Muscle of leg (tissue), 16 donors: Measurements from ENCODE around the gene NUDT3. TPM values are rescaled to one million over a fixed set of nuclear protein-coding genes. Genes with fewer than 3 reads are reported as not detected.

Experiments
- DNase-seq: peaks from one replicate; pipeline ENCODE4 v3.0.0; 2013
- H3K27ac ChIP-seq: one replicate; pipeline ENCODE4 v1.5.1; 2013; ENCODE audit warnings: mild to moderate bottlenecking, low read length, control low read depth
- H3K27me3 ChIP-seq: one replicate; pipeline ENCODE4 v1.6.1; 2013; ENCODE audit warnings: low read length; ENCODE audit not compliant: control insufficient read depth, insufficient read depth
- H3K36me3 ChIP-seq: one replicate; pipeline ENCODE4 v1.6.1; 2013; ENCODE audit warnings: low read length; ENCODE audit not compliant: control insufficient read depth, insufficient read depth
- H3K4me1 ChIP-seq: one replicate; pipeline ENCODE4 v1.6.1; 2013; ENCODE audit warnings: low read length; ENCODE audit not compliant: control insufficient read depth, insufficient read depth
- H3K4me3 ChIP-seq: one replicate; pipeline ENCODE4 v1.5.1; 2013; ENCODE audit warnings: low read length, control low read depth
- H3K9me3 ChIP-seq: replicated peaks from 2 replicates; pipeline ENCODE4 v1.6.1; 2013; ENCODE audit warnings: low read depth, low read length; ENCODE audit not compliant: control insufficient read depth
- WGBS: methylation state at CpG from one replicate; pipeline ENCODE4 v1.1.5; 2013; ENCODE audit warnings: missing lambda C conversion rate; ENCODE audit not compliant: insufficient coverage; 5-methylcytosine and 5-hydroxymethylcytosine counted together
- long read RNA-seq, 11 donors: transcript quantifications; one replicate each; lab custom pipeline, GENCODE V29; 2026
- polyA plus RNA-seq, 8 donors: library from polyadenylated mRNA; unstranded; fragments of 120-200 nt; gene quantifications; one replicate each; pipeline versions ENCODE4 v1.2.1 to v1.2.3, GENCODE V29; 2013; ENCODE audit warnings: inconsistent platforms in 1 of 8, low replicate concordance in 1 of 8; ENCODE audit not compliant: insufficient read length in 8 of 8, insufficient read depth in 1 of 8
- total RNA-seq: library from RNA; stranded (reverse); fragments of 120-200 nt; gene quantifications from one replicate; pipeline ENCODE4 v1.2.4, GENCODE V29; 2013

NUDT3 gene
- total RNA-seq (56.7 TPM), polyA plus RNA-seq (10 to 100 TPM; 18.9 to 35.1 (median 26.3) TPM)
- long read RNA-seq, donor 1, full-length matches to known transcripts, result 31 of 31 reads
- long read RNA-seq, donor 1, partial matches to known transcripts, result 0 of 31 reads
- long read RNA-seq, donor 1, other reads (novel, unspliced or antisense), result 0 of 31 reads
- long read RNA-seq, donor 2, full-length matches to known transcripts, result 5 of 5 reads
- long read RNA-seq, donor 2, partial matches to known transcripts, result 0 of 5 reads
- long read RNA-seq, donor 2, other reads (novel, unspliced or antisense), result 0 of 5 reads
- long read RNA-seq, donor 3, full-length matches to known transcripts, result 75 of 75 reads
- long read RNA-seq, donor 3, partial matches to known transcripts, result 0 of 75 reads
- long read RNA-seq, donor 3, other reads (novel, unspliced or antisense), result 0 of 75 reads
- long read RNA-seq, donor 4, full-length matches to known transcripts, result 36 of 36 reads
- long read RNA-seq, donor 4, partial matches to known transcripts, result 0 of 36 reads
- long read RNA-seq, donor 4, other reads (novel, unspliced or antisense), result 0 of 36 reads
- long read RNA-seq, donor 5, full-length matches to known transcripts, result 69 of 69 reads
- long read RNA-seq, donor 5, partial matches to known transcripts, result 0 of 69 reads
- long read RNA-seq, donor 5, other reads (novel, unspliced or antisense), result 0 of 69 reads
- long read RNA-seq, donor 6, full-length matches to known transcripts, result 89 of 115 reads
- long read RNA-seq, donor 6, partial matches to known transcripts, result 26 of 115 reads
- long read RNA-seq, donor 6, other reads (novel, unspliced or antisense), result 0 of 115 reads
- long read RNA-seq, donor 7, full-length matches to known transcripts, result 43 of 43 reads
- long read RNA-seq, donor 7, partial matches to known transcripts, result 0 of 43 reads
- long read RNA-seq, donor 7, other reads (novel, unspliced or antisense), result 0 of 43 reads
- long read RNA-seq, donor 8, full-length matches to known transcripts, result 27 of 27 reads
- long read RNA-seq, donor 8, partial matches to known transcripts, result 0 of 27 reads
- long read RNA-seq, donor 8, other reads (novel, unspliced or antisense), result 0 of 27 reads
- long read RNA-seq, donor 9, full-length matches to known transcripts, result 31 of 42 reads
- long read RNA-seq, donor 9, partial matches to known transcripts, result 11 of 42 reads
- long read RNA-seq, donor 9, other reads (novel, unspliced or antisense), result 0 of 42 reads
- long read RNA-seq, donor 10, full-length matches to known transcripts, result 44 of 64 reads
- long read RNA-seq, donor 10, partial matches to known transcripts, result 20 of 64 reads
- long read RNA-seq, donor 10, other reads (novel, unspliced or antisense), result 0 of 64 reads
- long read RNA-seq, donor 11, full-length matches to known transcripts, result 34 of 49 reads
- long read RNA-seq, donor 11, partial matches to known transcripts, result 15 of 49 reads
- long read RNA-seq, donor 11, other reads (novel, unspliced or antisense), result 0 of 49 reads

DNA sequence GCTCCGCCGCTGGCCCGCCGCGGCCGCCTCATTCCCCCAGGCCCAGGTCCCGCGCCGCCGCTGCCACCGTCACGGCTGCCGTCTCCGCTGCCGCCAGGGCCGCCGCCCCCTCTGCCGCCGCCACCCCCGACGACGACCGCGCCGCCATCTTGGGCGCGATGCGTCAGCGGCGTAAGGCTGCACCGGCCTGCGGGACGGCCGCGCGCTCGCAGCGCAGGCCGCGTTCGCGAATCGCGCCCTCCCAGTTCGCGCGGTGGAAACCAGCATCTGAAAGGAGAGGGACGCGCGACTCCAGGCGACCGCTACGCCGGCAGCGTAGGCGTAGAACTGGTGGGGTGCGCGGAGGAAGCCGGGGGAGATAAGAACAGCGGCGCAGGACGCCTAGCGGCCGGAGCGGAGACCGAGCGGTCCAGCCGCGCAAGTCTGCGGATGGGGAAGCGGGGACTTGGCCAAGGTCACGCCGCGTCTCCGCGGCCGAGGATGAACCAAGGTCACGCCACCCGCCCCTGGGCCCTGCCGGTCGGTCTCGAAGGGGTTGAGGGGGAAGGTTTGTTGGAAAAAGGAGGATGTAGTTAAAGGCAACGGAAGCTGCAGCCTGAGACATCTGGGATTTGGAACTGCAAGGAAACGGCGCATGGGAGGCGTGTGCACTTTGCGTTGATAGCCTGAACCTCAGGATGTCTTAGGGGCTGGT is at the start of gene NUDT3:
NUDT3 (minus strand) TSS at position 173 of the 694 bp plus-strand sequence. CDS start 307 bp downstream, outside the sequence.
- Histone ChIP-seq H3K27me3 (no peaks in the 10 kb centered on the region), H3K4me3 (peak within 1 kb of the TSS; percentile 82), H3K36me3 (no peaks in the 10 kb centered on the region), H3K27ac (peak within 1 kb of the TSS; percentile 93), H3K4me1 (peaks cover 23% of the 10 kb centered on the region), H3K9me3 (peaks cover 3% of the 10 kb centered on the region)
- DNase-seq, result peak; percentile 99
- WGBS, result under 1% methylated on average over 83 of the region's 87 CpGs

DNA sequence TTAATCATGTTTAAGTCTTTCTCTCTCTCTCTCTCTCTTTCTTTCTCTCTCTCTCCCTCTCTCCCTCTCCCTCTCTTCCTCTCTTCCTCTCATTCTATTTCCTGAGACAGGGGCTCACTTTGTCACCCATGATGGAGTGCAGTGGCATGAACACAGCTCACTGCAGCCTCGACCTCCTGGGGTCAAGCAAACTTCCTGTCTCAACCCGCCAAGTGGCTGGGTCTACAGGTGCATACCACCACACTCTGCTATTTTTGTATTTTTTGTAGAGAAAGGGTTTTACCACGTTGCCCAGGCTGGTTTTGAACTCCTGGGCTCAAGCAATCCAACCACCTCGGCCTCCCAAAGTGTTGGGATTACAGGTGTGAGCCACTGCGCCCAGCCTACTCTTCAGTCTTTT is 49.1 kb upstream of the NUDT3 start:
- H3K4me1 ChIP-seq, result no peaks in the 10 kb centered on the region
- no peak overlapping the region for H3K27ac ChIP-seq
- no peak for DNase-seq
- no peak overlapping the region for H3K4me3 ChIP-seq
- H3K9me3 ChIP-seq, result no peaks in the 10 kb centered on the region
- H3K36me3 ChIP-seq, result no peaks in the 10 kb centered on the region
- 33% methylated on average over 3 of the region's 5 CpGs for WGBS
- H3K27me3 ChIP-seq, result no peaks in the 10 kb centered on the region

DNA sequence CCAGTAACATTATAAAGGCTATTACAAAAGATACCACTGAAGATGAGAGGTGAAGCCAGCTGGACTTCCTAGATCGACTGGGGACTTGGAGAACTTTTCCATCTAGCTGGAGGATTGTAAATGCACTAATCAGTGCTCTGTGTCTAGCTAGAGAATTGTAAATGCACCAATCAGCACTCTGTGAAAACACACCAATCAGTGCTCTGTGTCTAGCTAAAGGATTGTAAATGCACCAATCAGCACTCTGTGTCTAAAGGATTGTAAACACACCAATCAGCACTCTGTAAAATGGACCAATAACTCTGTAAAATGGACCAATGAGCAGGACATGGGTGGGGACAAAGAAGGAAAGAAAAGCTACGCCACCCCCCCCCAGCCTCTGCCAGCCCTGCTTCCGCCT is 47.0 kb upstream of the NUDT3 start:
- Histone ChIP-seq H3K36me3 (no peaks in the 10 kb centered on the region), H3K27me3 (no peaks in the 10 kb centered on the region), H3K27ac (no peak overlapping the region), H3K9me3 (no peaks in the 10 kb centered on the region), H3K4me1 (no peaks in the 10 kb centered on the region), H3K4me3 (no peak overlapping the region)
- DNase-seq, result no peak
- no CpG with 5 or more reads among the region's 3 CpGs for WGBS

DNA sequence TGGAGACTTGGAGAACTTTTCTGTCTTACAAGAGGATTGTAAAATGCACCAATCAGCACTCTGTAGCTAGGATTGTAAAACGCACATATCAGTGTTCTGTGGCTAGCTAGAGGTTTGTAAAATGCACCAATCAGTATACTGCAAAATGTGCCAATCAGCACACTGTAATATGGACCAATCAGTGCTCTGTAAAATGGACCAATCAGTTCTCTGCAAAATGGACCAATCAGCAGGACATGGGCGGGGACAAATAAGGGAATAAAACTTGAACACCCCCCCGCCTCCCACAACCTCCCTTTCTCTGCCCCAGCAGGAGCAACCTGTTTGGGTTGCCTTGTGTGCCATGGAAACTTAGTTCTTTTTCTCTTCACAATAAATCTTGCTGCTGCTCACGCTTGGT is 46.2 kb upstream of the NUDT3 start:
- 35% methylated on average over 2 of the region's 4 CpGs for WGBS
- no peaks in the 10 kb centered on the region for H3K9me3 ChIP-seq
- no peaks in the 10 kb centered on the region for H3K36me3 ChIP-seq
- H3K4me3 ChIP-seq, result no peak overlapping the region
- no peaks in the 10 kb centered on the region for H3K27me3 ChIP-seq
- no peak for DNase-seq
- no peaks in the 10 kb centered on the region for H3K4me1 ChIP-seq
- no peak overlapping the region for H3K27ac ChIP-seq

DNA sequence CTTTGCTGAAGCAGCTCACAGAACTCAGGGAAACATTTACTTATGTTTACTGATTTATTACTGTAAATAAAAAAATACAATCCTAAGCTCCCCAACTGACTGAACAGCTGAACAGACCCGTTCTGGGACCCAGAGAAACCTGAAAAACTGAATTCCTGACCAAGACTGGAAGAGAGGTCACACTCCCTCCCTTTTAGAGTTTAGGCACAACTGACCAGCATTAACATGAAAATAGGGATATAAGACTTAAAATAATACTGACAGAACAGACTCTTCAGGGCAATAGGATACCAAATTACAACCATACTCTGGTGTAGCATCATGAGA is 45.1 kb upstream of the NUDT3 start:
- no CpG with 5 or more reads among the region's 1 CpG for WGBS

DNA sequence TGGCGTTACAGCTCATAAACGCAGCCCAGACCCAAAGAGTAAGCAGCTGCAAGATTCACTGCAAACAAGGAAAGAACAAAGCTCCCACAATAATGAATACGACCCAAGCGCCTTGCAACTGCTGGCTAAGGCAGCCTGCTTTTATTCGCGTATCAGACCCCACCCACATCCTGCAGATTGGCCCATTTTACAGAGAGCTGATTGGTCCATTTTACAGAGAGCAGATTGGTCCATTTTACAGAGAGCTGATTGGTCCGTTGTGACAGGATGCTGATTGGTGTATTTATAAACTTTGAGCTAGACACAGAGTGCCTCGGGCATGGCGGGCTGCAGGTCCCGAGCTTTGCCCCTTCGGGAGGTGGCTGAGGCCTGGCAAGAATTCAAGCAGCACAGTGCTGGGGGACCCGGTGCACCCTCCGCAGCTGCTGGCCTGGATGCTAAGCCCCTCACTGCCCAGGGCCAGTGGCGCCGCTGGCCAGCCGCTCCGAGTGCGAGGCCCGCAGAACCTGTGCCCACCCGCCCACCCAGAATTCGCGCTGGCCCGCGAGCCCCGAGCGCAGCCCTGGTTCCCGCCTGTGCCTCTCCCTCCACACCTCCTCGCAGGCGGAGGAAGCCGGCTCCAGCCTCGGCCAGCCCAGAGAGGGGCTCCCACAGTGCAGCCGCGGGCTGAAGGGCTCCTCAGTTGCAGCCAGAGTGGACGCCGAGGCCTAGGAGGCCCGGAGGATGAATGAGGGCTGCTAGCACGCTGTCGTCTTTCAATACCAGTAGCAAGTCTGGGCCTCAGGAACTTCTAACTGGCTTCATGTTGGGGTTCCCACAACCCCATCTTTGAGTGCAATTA is 44.6 kb upstream of the NUDT3 start:
- DNase-seq, result no peak
- no peak overlapping the region for H3K27ac ChIP-seq
- 93% methylated on average over 32 of the region's 38 CpGs for WGBS
- H3K36me3 ChIP-seq, result no peaks in the 10 kb centered on the region
- H3K27me3 ChIP-seq, result no peaks in the 10 kb centered on the region
- no peaks in the 10 kb centered on the region for H3K9me3 ChIP-seq
- no peak overlapping the region for H3K4me3 ChIP-seq
- no peaks in the 10 kb centered on the region for H3K4me1 ChIP-seq

More for the DNA sequence above, 45.1 kb upstream of the NUDT3 start:
- Histone ChIP-seq H3K4me1 (no peaks in the 10 kb centered on the region), H3K27ac (no peak overlapping the region), H3K27me3 (no peaks in the 10 kb centered on the region), H3K4me3 (no peak overlapping the region), H3K9me3 (no peaks in the 10 kb centered on the region), H3K36me3 (no peaks in the 10 kb centered on the region)
- DNase-seq, result no peak

DNA sequence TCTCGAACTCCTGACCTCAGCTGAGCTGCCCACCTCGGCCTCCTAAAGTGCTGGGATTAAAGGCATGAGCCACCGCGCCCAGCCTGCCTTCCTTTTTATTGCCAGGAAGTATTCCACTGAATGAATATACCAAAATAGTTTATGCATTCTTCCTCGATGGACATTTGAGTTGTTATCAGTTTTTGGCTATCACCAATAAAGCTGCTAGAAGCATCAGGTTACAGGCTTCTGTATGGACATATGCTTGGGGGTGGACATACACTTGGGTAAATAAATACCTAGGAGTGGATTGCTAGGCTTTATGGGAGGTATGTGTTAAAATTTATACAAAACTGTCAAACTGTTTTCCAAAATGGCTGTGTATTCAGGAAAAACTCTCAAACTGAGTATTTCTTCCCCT is 43.4 kb upstream of the NUDT3 start:
- DNase-seq, result no peak
- 70% methylated on average over 2 of the region's 5 CpGs for WGBS
- H3K4me3 ChIP-seq, result no peak overlapping the region
- H3K36me3 ChIP-seq, result no peaks in the 10 kb centered on the region
- peaks cover 2% of the 10 kb centered on the region for H3K27me3 ChIP-seq
- no peaks in the 10 kb centered on the region for H3K4me1 ChIP-seq
- H3K27ac ChIP-seq, result no peak overlapping the region
- H3K9me3 ChIP-seq, result no peaks in the 10 kb centered on the region

DNA sequence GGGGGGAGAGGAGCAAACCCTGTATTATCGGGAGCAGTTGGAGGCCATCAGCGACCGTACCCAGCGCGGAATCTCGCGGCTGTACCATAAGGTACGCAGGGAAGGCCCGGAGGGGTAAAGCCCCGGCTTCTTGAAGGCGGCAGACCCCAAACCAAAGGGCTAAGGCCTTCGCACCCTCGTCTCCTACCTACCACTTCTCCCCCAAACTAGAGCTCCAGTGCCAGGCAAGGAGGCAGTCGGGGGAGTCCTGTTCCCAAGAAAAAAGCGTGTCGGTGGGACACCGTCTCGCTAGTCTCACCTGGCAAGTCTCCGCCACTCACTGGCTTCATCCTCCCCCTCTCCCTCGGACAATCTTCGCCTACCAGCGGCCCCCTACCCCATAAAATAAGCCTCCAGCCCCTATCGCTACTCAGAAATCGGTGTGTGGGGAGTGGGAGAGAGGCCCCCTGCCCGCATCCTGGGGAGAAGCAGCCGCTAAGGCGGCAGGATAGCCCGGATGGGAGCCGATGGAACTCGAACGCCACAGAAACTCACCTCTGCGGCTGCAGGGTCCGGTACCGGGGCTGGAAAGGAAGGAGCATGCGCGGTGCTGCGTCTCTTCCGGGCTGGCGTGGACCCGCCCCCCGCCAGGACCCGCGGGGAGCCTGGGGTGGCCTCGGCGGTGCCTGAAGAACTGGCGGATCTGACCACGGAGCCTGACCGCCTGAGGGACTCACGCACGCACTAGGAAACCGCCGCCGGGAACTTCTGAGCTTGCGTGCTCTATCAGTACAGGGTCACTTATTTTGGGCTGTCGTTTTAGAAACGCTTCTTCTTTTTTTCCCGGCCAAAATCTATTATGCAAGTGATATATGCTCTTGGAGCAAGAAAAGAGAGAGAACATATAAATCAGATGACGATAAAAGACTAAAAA is 33.3 kb upstream of the NUDT3 start, which contains the start of gene RPS10:
RPS10 (minus strand) TSS at position 572 of the 913 bp plus-strand sequence. CDS start 848 bp downstream, outside the sequence.
- Histone ChIP-seq H3K4me3 (peak within 1 kb of the TSS; percentile 97), H3K36me3 (peaks cover 36% of the 10 kb centered on the region), H3K4me1 (peaks cover 9% of the 10 kb centered on the region), H3K27ac (peak within 1 kb of the TSS; percentile 87), H3K9me3 (no peaks in the 10 kb centered on the region), H3K27me3 (no peaks in the 10 kb centered on the region)
- peak; percentile 96 for DNase-seq
- 0% methylated on average over 36 of the region's 58 CpGs for WGBS
